GM10847 (cell line): ENCODE measurements around the gene AAR2.

Experiments
- POLR2A ChIP-seq: IDR thresholded peaks from 2 replicates; pipeline ENCODE4 v1.6.1; 2011; ENCODE audit not compliant: insufficient read length; ENCODE audit errors: extremely low read depth

AAR2 gene

GRCh38 chr20:36240076-36240475 lies 3.8 kb downstream of the AAR2 start:
- no peak for TF ChIP-seq POLR2A

GRCh38 chr20:36241678-36242077 lies 5.4 kb downstream of the AAR2 start:
- no peak for TF ChIP-seq POLR2A

GRCh38 chr20:36243726-36244125 lies 7.4 kb downstream of the AAR2 start:
- no peak for TF ChIP-seq POLR2A

- no peak for TF ChIP-seq POLR2A
Measured at GRCh38 chr20:36246401-36246800, 10.1 kb downstream of the AAR2 start.

- TF ChIP-seq POLR2A: no peak
Measured at GRCh38 chr20:36248836-36249235, 12.6 kb downstream of the AAR2 start.

GRCh38 chr20:36249450-36249849 lies 13.2 kb downstream of the AAR2 start:
- TF ChIP-seq POLR2A: no peak

- TF ChIP-seq POLR2A: no peak
Measured at GRCh38 chr20:36251426-36251825, 15.1 kb downstream of the AAR2 start.

GRCh38 chr20:36252511-36252910 lies 16.2 kb downstream of the AAR2 start:
- TF ChIP-seq POLR2A: no peak

- TF ChIP-seq POLR2A: no peak
Measured at GRCh38 chr20:36253036-36253435, 16.8 kb downstream of the AAR2 start.

- TF ChIP-seq POLR2A: no peak
Measured at GRCh38 chr20:36254076-36254475, 17.8 kb downstream of the AAR2 start.

- no peak for TF ChIP-seq POLR2A
Measured at GRCh38 chr20:36255445-36255844, 19.2 kb downstream of the AAR2 start.

GRCh38 chr20:36259177-36260061 lies 23.1 kb downstream of the AAR2 start:
- TF ChIP-seq POLR2A: no peak

- no peak for TF ChIP-seq POLR2A
Measured at GRCh38 chr20:36260316-36260715, 24.0 kb downstream of the AAR2 start.

- no peak for TF ChIP-seq POLR2A
Measured at GRCh38 chr20:36261389-36262105, 25.3 kb downstream of the AAR2 start.

- no peak for TF ChIP-seq POLR2A
Measured at GRCh38 chr20:36262440-36262839, 26.2 kb downstream of the AAR2 start.
